Measurements from ENCODE around the gene LPXN. TPM values are rescaled to one million over a fixed set of nuclear protein-coding genes. Genes with fewer than 3 reads are reported as not detected.

Gene LPXN
- total and polyA plus RNA-seq, 2 experiments from 2014 or later: 134 to 164 TPM

- Histone ChIP-seq H3F3A (ENCODE audit: insufficient read depth) (peaks cover 8% of the 10 kb centered on the region), H3K27ac (no peak overlapping the region), H2AFZ (no peak overlapping the region), H3K79me2 (ENCODE audit: insufficient read depth) (peaks cover 100% of the 10 kb centered on the region), H4K20me1 (ENCODE audit: insufficient read depth) (no peaks in the 10 kb centered on the region), H3K4me1 (ENCODE audit: insufficient read depth) (peaks cover 9% of the 10 kb centered on the region), H3K36me3 (ENCODE audit: low read depth) (peaks cover 22% of the 10 kb centered on the region), H3K9me3 (ENCODE audit: low read depth) (no peaks in the 10 kb centered on the region), H3K4me2 (ENCODE audit: unreplicated experiment) (no peak overlapping the region), H3K9me2 (ENCODE audit: insufficient read depth) (no peaks in the 10 kb centered on the region), H3K4me3 (no peak overlapping the region), H3K9ac (no peak overlapping the region), H3K27me3 (replicated peaks; ENCODE audit: insufficient read depth) (no peaks in the 10 kb centered on the region)
- 98% methylated on average over 3 of the region's 3 CpGs for WGBS, 2 experiments (ENCODE audit: low coverage in 1 of 2, low lambda C conversion rate in 2 of 2, missing lambda C conversion rate in 2 of 2)
- no peak for DNase-seq
- in situ Hi-C loops (cut with MboI): no loop called here
- no peak for TF ChIP-seq EZH2 (IDR thresholded peaks at IDR 0.05; ENCODE audit: insufficient read depth, poor library complexity, severe bottlenecking)
- TF ChIP-seq EZH2phosphoT487 (IDR thresholded peaks at IDR 0.05; ENCODE audit: insufficient read depth, low read depth): no peak
Measured at GRCh38 chr11:58591659-58592058, 16.0 kb upstream of the LPXN start.

GRCh38 chr11:58586998-58587397 is 11.3 kb upstream of the LPXN start:
- H4K20me1 ChIP-seq (ENCODE audit: insufficient read depth): no peaks in the 10 kb centered on the region
- H2AFZ ChIP-seq: no peak overlapping the region
- no peak overlapping the region for H3K4me2 ChIP-seq (ENCODE audit: unreplicated experiment)
- H3K9ac ChIP-seq: no peak overlapping the region
- H3K36me3 ChIP-seq (ENCODE audit: low read depth): peaks cover 26% of the 10 kb centered on the region
- no peak overlapping the region for H3K27ac ChIP-seq
- H3K9me3 ChIP-seq (ENCODE audit: low read depth): no peaks in the 10 kb centered on the region
- H3K4me3 ChIP-seq: no peak overlapping the region
- no peak for TF ChIP-seq EZH2phosphoT487 (IDR thresholded peaks at IDR 0.05; ENCODE audit: insufficient read depth, low read depth)
- TF ChIP-seq EZH2 (IDR thresholded peaks at IDR 0.05; ENCODE audit: insufficient read depth, poor library complexity, severe bottlenecking): no peak
- no peaks in the 10 kb centered on the region for H3K27me3 ChIP-seq (replicated peaks; ENCODE audit: insufficient read depth)
- H3K79me2 ChIP-seq (ENCODE audit: insufficient read depth): peaks cover 100% of the 10 kb centered on the region
- no peaks in the 10 kb centered on the region; the same call in 1 of the 2 replicates for H3F3A ChIP-seq (ENCODE audit: insufficient read depth)
- no peaks in the 10 kb centered on the region for H3K9me2 ChIP-seq (ENCODE audit: insufficient read depth)
- in situ Hi-C loops (cut with MboI): no loop called here
- peaks cover 21% of the 10 kb centered on the region for H3K4me1 ChIP-seq (ENCODE audit: insufficient read depth)
- 80 to 86% methylated on average over 2 of the region's 2 CpGs for WGBS, 2 experiments (ENCODE audit: low coverage in 1 of 2, low lambda C conversion rate in 2 of 2, missing lambda C conversion rate in 2 of 2)
- DNase-seq: no peak

GRCh38 chr11:58582437-58582836 is 6.8 kb upstream of the LPXN start:
- Histone ChIP-seq H3K9me3 (ENCODE audit: low read depth) (no peaks in the 10 kb centered on the region), H2AFZ (no peak overlapping the region), H3F3A (ENCODE audit: insufficient read depth) (peaks cover 16% of the 10 kb centered on the region), H3K9me2 (ENCODE audit: insufficient read depth) (no peaks in the 10 kb centered on the region), H3K27me3 (replicated peaks; ENCODE audit: insufficient read depth) (no peaks in the 10 kb centered on the region), H3K4me3 (peak overlapping the region; percentile 28), H4K20me1 (ENCODE audit: insufficient read depth) (no peaks in the 10 kb centered on the region), H3K4me2 (ENCODE audit: unreplicated experiment) (peak overlapping the region; percentile 95), H3K79me2 (ENCODE audit: insufficient read depth) (peaks cover 78% of the 10 kb centered on the region), H3K4me1 (ENCODE audit: insufficient read depth) (peaks cover 37% of the 10 kb centered on the region), H3K27ac (no peak overlapping the region), H3K36me3 (ENCODE audit: low read depth) (peaks cover 24% of the 10 kb centered on the region), H3K9ac (no peak overlapping the region)
- in situ Hi-C loops (cut with MboI): no loop called here
- 96 to 100% methylated on average over 1 of the region's 1 CpG for WGBS, 2 experiments (ENCODE audit: low coverage in 1 of 2, low lambda C conversion rate in 2 of 2, missing lambda C conversion rate in 2 of 2)
- DNase-seq: no peak
- TF ChIP-seq EZH2 (IDR thresholded peaks at IDR 0.05; ENCODE audit: insufficient read depth, poor library complexity, severe bottlenecking) (no peak), EZH2phosphoT487 (IDR thresholded peaks at IDR 0.05; ENCODE audit: insufficient read depth, low read depth) (no peak)

GRCh38 chr11:58580311-58580710 is 4.7 kb upstream of the LPXN start:
- Histone ChIP-seq H3K27me3 (replicated peaks; ENCODE audit: insufficient read depth) (no peaks in the 10 kb centered on the region), H3K4me3 (peak overlapping the region; percentile 94), H3K36me3 (ENCODE audit: low read depth) (peaks cover 8% of the 10 kb centered on the region; the same call in 1 of the 2 replicates), H3K27ac (peak overlapping the region; percentile 99), H4K20me1 (ENCODE audit: insufficient read depth) (no peaks in the 10 kb centered on the region), H3K9ac (peak overlapping the region; percentile 100), H3K9me3 (ENCODE audit: low read depth) (no peaks in the 10 kb centered on the region), H3K9me2 (ENCODE audit: insufficient read depth) (no peaks in the 10 kb centered on the region), H2AFZ (peak overlapping the region; percentile 69), H3K79me2 (ENCODE audit: insufficient read depth) (peaks cover 68% of the 10 kb centered on the region), H3F3A (ENCODE audit: insufficient read depth) (peaks cover 36% of the 10 kb centered on the region), H3K4me2 (ENCODE audit: unreplicated experiment) (peak overlapping the region; percentile 95), H3K4me1 (ENCODE audit: insufficient read depth) (peaks cover 49% of the 10 kb centered on the region)
- in situ Hi-C loops (cut with MboI): no loop called here
- 22 to 28% methylated on average over 2 of the region's 2 CpGs for WGBS, 2 experiments (ENCODE audit: low coverage in 1 of 2, low lambda C conversion rate in 2 of 2, missing lambda C conversion rate in 2 of 2)
- DNase-seq: no peak
- TF ChIP-seq EZH2 (IDR thresholded peaks at IDR 0.05; ENCODE audit: insufficient read depth, poor library complexity, severe bottlenecking): no peak
- no peak for TF ChIP-seq EZH2phosphoT487 (IDR thresholded peaks at IDR 0.05; ENCODE audit: insufficient read depth, low read depth)
